IPS-11a (cell line): ENCODE results near the gene S100A5.
"Not testable (repeated sequence)": the region's sequence is repeated elsewhere in the genome, so short reads cannot be mapped to it uniquely, and the experiment has no call there.

Experiments
- H3K4me3 ChIP-seq: one replicate; pipeline ENCODE4 v1.5.1; 2013; ENCODE audit warnings: low read depth, low read length, control low read depth

Gene S100A5

GRCh38 chr1:153540394-153541361 is at the start of gene S100A5:
TSS of gene S100A5 (minus strand) at chr1:153540934. CDS start at chr1:153540191, 743 bp downstream.
- no peak within 1 kb of the TSS for H3K4me3 ChIP-seq

GRCh38 chr1:153588482-153588881 is 47.7 kb upstream of the S100A5 start:
- no peak overlapping the region for H3K4me3 ChIP-seq

- H3K4me3 ChIP-seq: not testable (repeated sequence)
Observed at GRCh38 chr1:153588033-153588432, 47.3 kb upstream of the S100A5 start.

GRCh38 chr1:153587314-153587713 is 46.6 kb upstream of the S100A5 start:
- H3K4me3 ChIP-seq: no peak overlapping the region

GRCh38 chr1:153586347-153586746 is 45.6 kb upstream of the S100A5 start:
- no peak overlapping the region for H3K4me3 ChIP-seq

GRCh38 chr1:153585006-153585405 is 44.3 kb upstream of the S100A5 start:
- no peak overlapping the region for H3K4me3 ChIP-seq

- H3K4me3 ChIP-seq: no peak overlapping the region
Observed at GRCh38 chr1:153583976-153584375, 43.2 kb upstream of the S100A5 start.

GRCh38 chr1:153583514-153583913 is 42.8 kb upstream of the S100A5 start:
- not testable (repeated sequence) for H3K4me3 ChIP-seq

- not testable (repeated sequence) for H3K4me3 ChIP-seq
Observed at GRCh38 chr1:153582836-153583235, 42.1 kb upstream of the S100A5 start.

GRCh38 chr1:153578936-153579335 is 38.2 kb upstream of the S100A5 start:
- no peak overlapping the region for H3K4me3 ChIP-seq

- no peak overlapping the region for H3K4me3 ChIP-seq
Observed at GRCh38 chr1:153578490-153578889, 37.8 kb upstream of the S100A5 start.

- H3K4me3 ChIP-seq: no peak overlapping the region
Observed at GRCh38 chr1:153577624-153578051, 36.9 kb upstream of the S100A5 start.

GRCh38 chr1:153577138-153577537 is 36.4 kb upstream of the S100A5 start:
- H3K4me3 ChIP-seq: no peak overlapping the region

- H3K4me3 ChIP-seq: not testable (repeated sequence)
Observed at GRCh38 chr1:153575497-153575896, 34.8 kb upstream of the S100A5 start.

GRCh38 chr1:153575081-153575491 is 34.4 kb upstream of the S100A5 start:
- H3K4me3 ChIP-seq: not testable (repeated sequence)

- H3K4me3 ChIP-seq: no peak overlapping the region
Observed at GRCh38 chr1:153573351-153573750, 32.6 kb upstream of the S100A5 start.

- H3K4me3 ChIP-seq: no peak overlapping the region
Observed at GRCh38 chr1:153572569-153573015, 31.9 kb upstream of the S100A5 start.

GRCh38 chr1:153571706-153572105 is 31.0 kb upstream of the S100A5 start:
- no peak overlapping the region for H3K4me3 ChIP-seq

GRCh38 chr1:153570874-153571273 is 30.1 kb upstream of the S100A5 start:
- no peak overlapping the region for H3K4me3 ChIP-seq

GRCh38 chr1:153569465-153569864 is 28.7 kb upstream of the S100A5 start:
- no peak overlapping the region for H3K4me3 ChIP-seq

GRCh38 chr1:153568367-153569099 is 27.8 kb upstream of the S100A5 start:
- H3K4me3 ChIP-seq: no peak overlapping the region
